IPS-15b (cell line): ENCODE measurements around the gene B4GALT6.

Source experiments
- H3K27me3 ChIP-seq: one replicate; pipeline ENCODE4 v1.6.1; 2013; ENCODE audit warnings: low read length; ENCODE audit not compliant: control insufficient read depth, insufficient read depth
- H3K36me3 ChIP-seq: one replicate; pipeline ENCODE4 v1.6.1; 2013; ENCODE audit warnings: low read length; ENCODE audit not compliant: control insufficient read depth, insufficient read depth
- H3K4me1 ChIP-seq: one replicate; pipeline ENCODE4 v1.6.1; 2013; ENCODE audit warnings: mild to moderate bottlenecking, low read length; ENCODE audit not compliant: control insufficient read depth, insufficient read depth
- H3K4me3 ChIP-seq: one replicate; pipeline ENCODE4 v1.5.1; 2013; ENCODE audit warnings: low read depth, low read length
- H3K9ac ChIP-seq: one replicate; pipeline ENCODE4 v1.6.1; 2013; ENCODE audit warnings: low read depth, mild to moderate bottlenecking, low read length
- H3K9me3 ChIP-seq: one replicate; pipeline ENCODE4 v1.6.1; 2013; ENCODE audit warnings: mild to moderate bottlenecking, low read length; ENCODE audit not compliant: control insufficient read depth, insufficient read depth

B4GALT6 gene

GRCh38 chr18:31672628-31673135 lies 11.7 kb downstream of the B4GALT6 start:
- Histone ChIP-seq H3K9me3 (no peaks in the 10 kb centered on the region), H3K4me3 (no peak overlapping the region), H3K36me3 (no peaks in the 10 kb centered on the region), H3K27me3 (no peaks in the 10 kb centered on the region), H3K4me1 (peaks cover 11% of the 10 kb centered on the region), H3K9ac (peak overlapping the region; percentile 10)

- no peak overlapping the region for H3K4me3 ChIP-seq
- H3K9me3 ChIP-seq, result no peaks in the 10 kb centered on the region
- no peaks in the 10 kb centered on the region for H3K36me3 ChIP-seq
- no peak overlapping the region for H3K9ac ChIP-seq
- H3K27me3 ChIP-seq, result no peaks in the 10 kb centered on the region
- H3K4me1 ChIP-seq, result peaks cover 11% of the 10 kb centered on the region
Observed at GRCh38 chr18:31671951-31672350, 12.4 kb downstream of the B4GALT6 start.

GRCh38 chr18:31669541-31669940 lies 14.8 kb downstream of the B4GALT6 start:
- Histone ChIP-seq H3K4me1 (peaks cover 11% of the 10 kb centered on the region), H3K9ac (no peak overlapping the region), H3K4me3 (no peak overlapping the region), H3K9me3 (no peaks in the 10 kb centered on the region), H3K36me3 (no peaks in the 10 kb centered on the region), H3K27me3 (no peaks in the 10 kb centered on the region)

- Histone ChIP-seq H3K27me3 (no peaks in the 10 kb centered on the region), H3K4me3 (no peak overlapping the region), H3K9me3 (no peaks in the 10 kb centered on the region), H3K9ac (no peak overlapping the region), H3K4me1 (peaks cover under 1% of the 10 kb centered on the region), H3K36me3 (no peaks in the 10 kb centered on the region)
Observed at GRCh38 chr18:31667185-31667584, 17.2 kb downstream of the B4GALT6 start.

GRCh38 chr18:31666055-31666454 lies 18.3 kb downstream of the B4GALT6 start:
- Histone ChIP-seq H3K27me3 (no peaks in the 10 kb centered on the region), H3K36me3 (no peaks in the 10 kb centered on the region), H3K9ac (no peak overlapping the region), H3K4me3 (no peak overlapping the region), H3K9me3 (no peaks in the 10 kb centered on the region), H3K4me1 (no peaks in the 10 kb centered on the region)

GRCh38 chr18:31664101-31664500 lies 20.3 kb downstream of the B4GALT6 start:
- Histone ChIP-seq H3K9ac (no peak overlapping the region), H3K9me3 (no peaks in the 10 kb centered on the region), H3K4me1 (no peaks in the 10 kb centered on the region), H3K36me3 (no peaks in the 10 kb centered on the region), H3K4me3 (no peak overlapping the region), H3K27me3 (no peaks in the 10 kb centered on the region)

- Histone ChIP-seq H3K27me3 (no peaks in the 10 kb centered on the region), H3K4me3 (no peak overlapping the region), H3K4me1 (peaks cover 2% of the 10 kb centered on the region), H3K9ac (no peak overlapping the region), H3K9me3 (no peaks in the 10 kb centered on the region), H3K36me3 (no peaks in the 10 kb centered on the region)
Observed at GRCh38 chr18:31661965-31662364, 22.4 kb downstream of the B4GALT6 start.

- H3K4me3 ChIP-seq, result no peak overlapping the region
- peaks cover 2% of the 10 kb centered on the region for H3K4me1 ChIP-seq
- H3K9ac ChIP-seq, result no peak overlapping the region
- H3K9me3 ChIP-seq, result no peaks in the 10 kb centered on the region
- no peaks in the 10 kb centered on the region for H3K27me3 ChIP-seq
- H3K36me3 ChIP-seq, result no peaks in the 10 kb centered on the region
Observed at GRCh38 chr18:31660763-31661162, 23.6 kb downstream of the B4GALT6 start.

GRCh38 chr18:31659576-31660177 lies 24.7 kb downstream of the B4GALT6 start:
- peaks cover 2% of the 10 kb centered on the region for H3K4me1 ChIP-seq
- no peaks in the 10 kb centered on the region for H3K9me3 ChIP-seq
- no peak overlapping the region for H3K9ac ChIP-seq
- no peak overlapping the region for H3K4me3 ChIP-seq
- H3K36me3 ChIP-seq, result no peaks in the 10 kb centered on the region
- no peaks in the 10 kb centered on the region for H3K27me3 ChIP-seq

GRCh38 chr18:31658670-31659575 lies 25.5 kb downstream of the B4GALT6 start:
- Histone ChIP-seq H3K36me3 (no peaks in the 10 kb centered on the region), H3K9ac (no peak overlapping the region), H3K9me3 (no peaks in the 10 kb centered on the region), H3K4me1 (peaks cover 2% of the 10 kb centered on the region), H3K27me3 (no peaks in the 10 kb centered on the region), H3K4me3 (no peak overlapping the region)

- no peaks in the 10 kb centered on the region for H3K9me3 ChIP-seq
- no peak overlapping the region for H3K4me3 ChIP-seq
- H3K36me3 ChIP-seq, result no peaks in the 10 kb centered on the region
- H3K27me3 ChIP-seq, result no peaks in the 10 kb centered on the region
- H3K4me1 ChIP-seq, result peaks cover 2% of the 10 kb centered on the region
- no peak overlapping the region for H3K9ac ChIP-seq
Observed at GRCh38 chr18:31657823-31658669, 26.3 kb downstream of the B4GALT6 start.
